Activated T-cell treated with anti-CD3 and anti-CD28 coated beads, Interleukin-2, amount 50 U/mL, for 24 hours (primary cell): ENCODE measurements around the gene ONECUT3.
A peak's percentile ranks its signal among the peaks of the same experiment; 100 is the strongest.

Source experiments
- DNase-seq: peaks from one replicate; pipeline ENCODE4 v3.0.0-alpha.2; 2020
- H3K27ac Mint-ChIP-seq: 2 replicates; pipeline ENCODE4 v1.8.0; 2020; ENCODE audit warnings: mild to moderate bottlenecking, mixed read lengths
- H3K27me3 Mint-ChIP-seq: 2 replicates; pipeline ENCODE4 v1.8.0; 2020; ENCODE audit warnings: mixed read lengths
- H3K36me3 Mint-ChIP-seq: 2 replicates; pipeline ENCODE4 v1.8.0; 2020; ENCODE audit warnings: low read depth, mixed read lengths
- H3K4me1 Mint-ChIP-seq: 2 replicates; pipeline ENCODE4 v1.8.0; 2020; ENCODE audit warnings: low read depth, mixed read lengths
- H3K4me3 Mint-ChIP-seq: 2 replicates; pipeline ENCODE4 v1.8.0; 2020; ENCODE audit warnings: mild to moderate bottlenecking, moderate library complexity, mixed read lengths
- H3K9me3 Mint-ChIP-seq: 2 replicates; pipeline ENCODE4 v1.8.0; 2020; ENCODE audit warnings: mixed read lengths

Gene ONECUT3

DNA sequence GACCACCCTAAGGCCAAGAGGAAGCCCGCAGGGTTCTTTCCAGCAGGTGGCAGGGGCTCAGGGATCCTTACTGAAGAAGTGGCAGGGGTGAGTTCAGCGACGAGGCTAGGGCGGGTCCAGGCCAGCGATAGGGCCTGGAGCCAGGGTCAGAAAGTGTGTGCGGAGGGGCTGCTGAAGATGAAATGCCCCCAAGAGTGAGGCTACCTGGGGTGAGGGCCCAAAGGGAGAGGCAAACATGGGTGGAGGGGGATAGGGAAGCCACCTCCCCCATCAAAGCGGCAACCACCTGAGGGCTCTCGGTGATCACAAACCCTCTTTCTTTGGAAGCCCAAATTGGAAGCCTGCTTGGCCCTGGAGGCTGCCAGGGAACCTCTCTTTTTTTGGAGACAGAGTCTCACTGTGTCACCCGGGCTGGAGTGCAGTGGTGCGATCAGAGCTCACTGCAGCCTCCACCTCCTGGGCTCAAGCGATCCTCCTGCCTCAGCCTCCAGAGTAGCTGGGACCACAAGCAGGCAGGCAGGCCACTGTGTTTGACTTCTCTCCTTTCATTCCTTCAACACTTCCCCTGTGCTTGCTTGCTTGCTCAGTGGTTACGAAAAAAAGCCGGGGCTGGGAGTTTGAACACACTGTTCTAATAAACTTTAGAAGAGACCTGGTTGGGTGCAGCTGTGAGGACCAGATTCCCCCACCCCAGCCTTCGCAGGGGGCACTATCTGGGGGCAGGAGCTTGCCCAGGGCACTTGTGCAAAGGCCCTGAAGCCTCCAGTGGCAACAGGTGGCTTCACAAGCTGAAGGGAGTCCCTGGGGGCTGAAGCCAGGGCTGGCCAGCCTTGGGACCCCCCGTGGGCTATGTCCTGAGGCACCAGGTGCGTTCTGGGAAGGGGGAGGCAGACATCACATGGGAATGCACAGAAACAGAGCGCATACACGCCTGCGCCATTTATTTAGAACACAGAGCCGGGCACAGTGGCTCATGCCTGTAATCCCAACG, 60.2 kb downstream of the ONECUT3 start:
- peaks cover 32% of the 10 kb centered on the region for H3K36me3 Mint-ChIP-seq
- H3K27me3 Mint-ChIP-seq: no peaks in the 10 kb centered on the region
- H3K4me3 Mint-ChIP-seq: peak overlapping the region; percentile 80
- no peaks in the 10 kb centered on the region for H3K9me3 Mint-ChIP-seq
- peak overlapping the region; percentile 91 for H3K27ac Mint-ChIP-seq
- peaks cover 19% of the 10 kb centered on the region for H3K4me1 Mint-ChIP-seq
- DNase-seq: no peak

DNA sequence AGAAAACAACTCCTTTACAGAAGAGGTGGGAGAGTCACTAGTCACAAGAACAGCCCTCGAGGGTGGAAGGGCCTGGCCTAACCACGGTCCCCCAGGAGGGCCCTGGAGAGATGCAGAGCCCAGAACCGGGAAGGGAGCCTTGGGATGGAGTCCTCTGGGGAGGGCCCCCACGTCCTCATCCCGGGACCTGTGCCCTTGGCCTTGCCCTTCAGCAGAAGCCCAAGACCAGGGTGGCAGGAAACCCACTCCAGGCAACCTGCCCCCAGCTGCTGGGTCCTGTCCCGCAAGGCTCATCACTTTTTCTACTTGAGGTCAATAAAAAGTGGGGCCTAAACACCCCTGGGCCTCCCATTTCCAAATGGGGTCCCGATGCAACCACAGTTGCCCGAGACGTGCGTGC, 61.1 kb downstream of the ONECUT3 start:
- DNase-seq: no peak
- H3K4me1 Mint-ChIP-seq: peaks cover 19% of the 10 kb centered on the region
- no peaks in the 10 kb centered on the region for H3K9me3 Mint-ChIP-seq
- no peaks in the 10 kb centered on the region for H3K27me3 Mint-ChIP-seq
- no peak overlapping the region for H3K4me3 Mint-ChIP-seq
- no peak overlapping the region for H3K27ac Mint-ChIP-seq
- peaks cover 37% of the 10 kb centered on the region for H3K36me3 Mint-ChIP-seq

DNA sequence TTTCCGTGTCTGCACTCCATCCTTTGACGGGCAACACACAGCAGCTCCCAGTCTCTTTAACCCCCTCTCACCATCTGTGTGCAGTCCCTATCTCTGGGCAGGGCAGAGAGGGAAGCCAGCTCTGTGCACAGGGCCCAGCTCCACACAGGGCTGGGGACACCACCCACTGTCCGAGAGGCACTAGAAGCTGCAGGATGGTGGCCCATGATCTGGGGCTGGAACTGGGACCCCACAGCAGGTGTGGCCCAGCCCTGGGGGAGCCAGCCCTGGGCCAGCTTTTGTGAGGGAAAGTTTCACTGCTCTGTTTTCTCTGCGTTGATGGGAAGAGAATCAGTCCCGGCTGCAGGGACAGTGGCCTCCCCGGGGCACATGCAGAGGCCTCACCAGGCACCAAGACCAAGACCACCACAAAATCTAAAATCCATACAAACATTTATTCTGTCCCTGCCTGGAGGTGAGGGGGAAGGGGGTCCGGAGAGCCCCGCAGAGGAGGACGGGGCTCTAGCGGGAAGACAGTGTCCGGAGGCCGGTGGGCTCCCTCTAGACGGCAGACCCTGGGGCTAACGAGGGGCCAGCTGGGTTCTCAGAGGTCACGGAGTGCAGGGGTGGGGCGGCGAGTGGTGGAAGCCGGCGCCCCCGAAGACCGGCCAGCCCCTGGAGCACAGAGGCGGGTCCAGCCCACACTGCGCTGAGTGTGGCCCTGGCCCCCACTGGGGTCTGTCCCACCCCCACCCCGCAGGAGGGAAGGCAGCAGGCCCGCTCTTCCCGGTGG, 61.7 kb downstream of the ONECUT3 start:
- DNase-seq: no peak
- H3K27ac Mint-ChIP-seq: no peak overlapping the region
- no peaks in the 10 kb centered on the region for H3K27me3 Mint-ChIP-seq
- H3K4me1 Mint-ChIP-seq: peaks cover 19% of the 10 kb centered on the region
- no peaks in the 10 kb centered on the region for H3K9me3 Mint-ChIP-seq
- H3K4me3 Mint-ChIP-seq: no peak overlapping the region
- peaks cover 39% of the 10 kb centered on the region for H3K36me3 Mint-ChIP-seq

DNA sequence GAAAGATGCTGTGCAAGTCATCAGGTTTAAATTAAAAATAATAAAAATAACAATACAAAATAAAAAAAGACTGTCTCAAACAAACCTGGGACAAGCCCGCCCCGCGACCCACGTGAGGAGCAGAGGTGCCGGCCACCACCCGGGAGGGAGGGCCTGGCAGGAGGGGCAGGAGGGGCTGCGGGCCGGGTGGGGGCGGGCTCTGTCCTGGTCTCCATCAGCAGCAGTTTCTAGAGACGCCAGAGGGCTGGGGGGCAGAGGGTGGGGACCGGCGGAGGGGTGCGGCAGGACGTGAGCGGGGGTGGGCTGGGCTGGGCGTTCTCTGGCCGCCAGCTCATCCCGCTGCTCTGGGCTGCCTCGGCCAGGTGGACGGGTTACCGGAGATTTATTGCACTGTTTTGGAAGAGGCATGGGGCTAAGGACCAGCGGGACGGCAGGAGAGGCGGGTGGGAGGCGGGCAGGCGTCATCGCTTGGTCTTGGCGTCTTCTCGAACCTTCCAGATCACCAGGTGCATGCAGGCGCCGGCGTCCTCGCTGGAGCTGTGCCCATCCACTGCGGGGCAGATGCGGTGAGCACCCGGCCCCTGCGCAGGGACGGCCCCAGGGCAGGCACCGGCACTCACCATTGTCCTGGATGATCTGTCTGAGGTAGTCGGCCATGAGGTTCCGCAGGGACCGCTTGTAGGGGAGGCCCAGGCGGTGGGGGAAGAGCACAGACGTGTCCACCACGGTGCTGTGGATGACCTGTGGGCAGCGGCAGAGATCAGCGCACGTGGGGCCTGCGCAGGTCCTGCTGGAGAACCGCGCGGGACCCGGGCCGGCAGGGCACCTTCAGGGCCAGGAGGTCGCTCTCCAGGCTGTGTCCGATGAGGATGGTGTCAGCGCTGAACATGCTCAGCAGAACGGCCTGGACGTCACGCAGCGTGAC, 62.6 kb downstream of the ONECUT3 start:
- Mint-ChIP-seq H3K36me3 (peaks cover 47% of the 10 kb centered on the region), H3K27ac (no peak overlapping the region), H3K9me3 (no peaks in the 10 kb centered on the region), H3K4me1 (peaks cover 19% of the 10 kb centered on the region), H3K27me3 (no peaks in the 10 kb centered on the region), H3K4me3 (no peak overlapping the region)
- DNase-seq: no peak

DNA sequence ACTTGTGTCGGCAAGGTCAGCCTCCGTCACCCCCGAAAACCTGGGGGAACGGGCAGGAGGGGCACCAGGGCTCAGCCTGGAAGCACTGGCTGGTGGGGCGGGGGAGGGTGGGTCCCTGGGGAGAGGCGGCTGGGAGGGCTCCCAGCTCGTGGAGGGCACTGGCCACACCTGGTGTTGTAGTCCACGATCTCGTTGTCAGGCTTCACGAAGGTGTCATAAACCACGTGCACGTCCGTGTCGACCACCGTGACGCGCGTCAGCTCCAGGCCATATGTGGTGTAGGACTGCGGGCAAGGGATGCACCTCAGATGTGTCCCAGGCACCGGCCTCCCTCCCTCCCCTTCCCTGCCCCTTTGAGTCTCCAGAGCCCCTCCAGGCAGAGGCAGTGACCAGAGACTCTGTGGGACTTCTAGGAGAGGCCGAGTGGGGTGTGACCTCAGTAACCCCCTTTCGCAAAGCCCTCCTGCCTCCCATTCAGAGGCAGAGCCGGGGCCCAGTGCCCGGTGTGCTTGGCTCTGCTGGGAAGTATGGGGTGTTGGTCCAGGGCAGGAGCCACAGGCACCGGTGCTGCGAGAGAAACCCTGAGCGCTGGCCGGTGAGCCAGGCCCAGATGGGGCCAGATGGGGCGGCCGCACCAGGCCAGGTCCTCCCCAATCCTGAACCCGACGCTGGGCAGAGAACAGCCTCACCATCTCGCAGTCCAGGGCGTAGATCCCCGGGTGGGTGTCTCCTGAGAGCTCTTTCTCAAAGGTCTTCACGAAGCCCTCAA, 63.4 kb downstream of the ONECUT3 start:
- Mint-ChIP-seq H3K4me3 (no peak overlapping the region), H3K27ac (no peak overlapping the region), H3K9me3 (no peaks in the 10 kb centered on the region), H3K36me3 (peaks cover 56% of the 10 kb centered on the region), H3K27me3 (no peaks in the 10 kb centered on the region), H3K4me1 (peaks cover 14% of the 10 kb centered on the region)
- no peak for DNase-seq

DNA sequence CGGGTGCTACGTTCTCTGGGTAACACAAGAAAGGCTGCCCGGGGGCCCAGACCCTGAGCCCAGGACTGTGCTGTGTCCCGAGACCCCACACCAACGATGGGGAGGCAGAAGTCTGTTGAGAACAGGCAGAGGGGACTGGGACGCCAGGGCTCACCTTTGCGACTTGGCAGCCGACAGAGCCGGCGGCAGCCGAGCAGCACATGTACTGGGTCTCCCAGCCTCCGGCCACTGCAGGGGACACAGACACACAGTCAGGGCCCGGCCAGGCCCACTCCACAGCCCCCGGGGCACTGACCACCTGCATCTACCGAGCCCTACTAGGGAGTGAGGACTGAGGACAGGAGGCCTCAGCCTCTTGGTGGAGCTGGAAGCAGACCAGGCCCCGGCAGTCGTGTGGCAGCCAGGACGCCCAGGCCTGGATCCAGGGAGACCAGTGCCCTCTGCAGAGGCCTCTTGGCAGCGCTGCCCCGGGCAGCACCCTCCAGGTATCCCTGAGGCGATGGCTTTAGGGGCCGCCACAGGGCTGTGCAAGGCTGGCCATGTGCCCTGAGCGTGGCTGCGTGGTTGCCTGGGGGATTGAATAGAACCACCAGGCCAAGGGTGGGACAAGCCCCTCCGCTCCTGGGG, 64.4 kb downstream of the ONECUT3 start:
- no peak for DNase-seq
- no peak overlapping the region for H3K4me3 Mint-ChIP-seq
- H3K4me1 Mint-ChIP-seq: peaks cover 10% of the 10 kb centered on the region
- H3K27ac Mint-ChIP-seq: no peak overlapping the region
- H3K27me3 Mint-ChIP-seq: no peaks in the 10 kb centered on the region
- peaks cover 65% of the 10 kb centered on the region for H3K36me3 Mint-ChIP-seq
- H3K9me3 Mint-ChIP-seq: no peaks in the 10 kb centered on the region

DNA sequence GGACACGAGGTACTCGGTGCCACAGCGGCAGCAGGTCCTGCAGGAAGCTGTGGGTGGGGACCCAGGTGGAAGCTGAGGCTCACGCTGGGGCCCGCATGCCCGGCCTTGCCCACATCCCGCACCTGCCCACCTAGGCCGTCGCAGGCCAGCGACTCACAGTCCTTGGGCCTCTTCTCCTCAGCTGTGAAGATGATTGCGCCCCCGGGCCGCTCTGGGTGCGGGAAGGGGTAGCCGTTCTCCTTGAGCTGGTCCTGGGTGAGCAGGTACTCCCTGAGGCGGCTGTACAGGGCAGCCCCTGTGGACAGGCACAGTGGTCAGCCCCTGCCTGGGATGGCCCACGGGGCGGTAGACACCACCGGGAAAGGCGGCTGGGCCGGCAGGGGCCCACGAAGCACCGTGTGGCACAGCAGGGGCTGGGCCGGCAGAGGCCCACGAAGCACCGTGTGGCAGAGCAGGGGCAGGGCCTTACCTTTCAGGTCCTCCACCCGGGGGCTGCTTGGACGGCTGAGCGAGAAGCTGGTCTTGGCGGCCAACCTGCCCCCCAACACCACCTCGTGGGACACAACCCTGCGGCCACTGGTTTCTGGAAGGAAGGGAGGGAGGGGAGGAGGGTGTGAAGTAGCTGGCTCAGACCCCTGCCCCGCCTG, 65.4 kb downstream of the ONECUT3 start:
- Mint-ChIP-seq H3K4me3 (no peak overlapping the region), H3K27ac (no peak overlapping the region), H3K9me3 (no peaks in the 10 kb centered on the region), H3K27me3 (no peaks in the 10 kb centered on the region), H3K36me3 (peaks cover 72% of the 10 kb centered on the region), H3K4me1 (peaks cover 2% of the 10 kb centered on the region)
- no peak for DNase-seq

DNA sequence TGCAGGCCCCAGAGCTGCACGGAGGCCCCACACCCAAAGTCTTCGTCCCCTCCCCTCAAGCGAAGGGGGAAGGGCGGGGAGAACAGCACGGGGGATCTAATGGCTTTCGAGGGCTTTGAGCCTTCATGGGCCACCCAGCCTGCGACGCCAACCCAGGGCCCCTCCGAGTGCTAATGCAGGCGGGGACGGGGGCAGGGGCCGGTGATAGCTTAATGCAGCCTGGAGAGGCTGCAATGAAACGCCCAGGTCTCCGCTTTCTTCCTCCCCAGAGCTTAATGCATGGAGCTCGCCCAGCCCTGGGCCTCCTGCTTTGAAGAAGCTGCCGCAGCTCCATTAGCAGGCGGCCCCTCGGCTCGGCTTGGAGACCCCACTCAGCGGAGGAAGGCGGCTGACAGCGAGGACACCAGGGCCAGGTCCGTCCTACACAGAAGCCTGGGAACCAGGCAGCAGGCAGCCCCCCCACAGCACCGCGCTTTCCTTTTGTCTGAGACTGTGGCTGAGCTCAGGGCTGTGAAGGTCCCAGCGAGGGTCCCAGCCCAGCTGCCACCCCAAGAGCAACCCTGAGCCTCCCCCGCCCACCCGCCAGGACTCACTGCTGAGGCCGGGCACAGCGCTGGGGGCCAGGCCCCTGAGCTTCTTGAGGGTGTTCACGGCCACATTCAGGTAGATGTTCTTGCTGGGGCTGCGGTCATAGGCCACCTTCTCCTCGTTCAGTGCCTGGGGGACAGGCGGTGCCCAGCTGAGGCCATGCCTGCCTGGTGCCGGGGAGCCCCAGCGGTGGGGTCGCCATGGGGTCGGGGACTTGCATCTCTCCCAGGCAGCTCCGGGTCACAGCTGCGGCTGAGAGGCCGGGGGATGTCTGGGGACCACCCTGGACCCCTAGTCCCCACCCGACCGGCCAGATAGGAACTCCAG, 66.3 kb downstream of the ONECUT3 start:
- H3K27ac Mint-ChIP-seq: no peak overlapping the region
- peaks cover 81% of the 10 kb centered on the region for H3K36me3 Mint-ChIP-seq
- no peaks in the 10 kb centered on the region for H3K9me3 Mint-ChIP-seq
- DNase-seq: no peak
- H3K27me3 Mint-ChIP-seq: no peaks in the 10 kb centered on the region
- H3K4me1 Mint-ChIP-seq: no peaks in the 10 kb centered on the region
- no peak overlapping the region for H3K4me3 Mint-ChIP-seq

DNA sequence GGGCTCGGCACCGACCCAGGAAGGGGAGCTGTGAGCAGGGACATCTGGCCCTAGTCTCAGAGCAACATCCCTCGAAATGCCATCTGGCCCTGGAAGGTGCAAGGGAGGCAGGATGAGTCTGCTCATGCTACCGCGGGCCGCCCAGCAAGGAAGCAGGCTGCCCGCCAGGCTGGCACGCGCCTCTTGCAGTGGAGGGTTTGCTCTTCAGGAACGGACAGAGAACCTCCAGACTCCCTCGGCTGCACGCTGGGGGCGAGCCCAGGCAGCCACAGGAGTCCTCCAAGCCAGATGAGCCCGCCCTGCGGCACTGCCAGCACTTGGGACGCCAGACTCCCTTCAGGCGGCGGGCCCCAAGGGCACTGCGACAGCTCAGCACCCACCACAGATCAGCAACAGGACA, 68.9 kb downstream of the ONECUT3 start:
- Mint-ChIP-seq H3K36me3 (peaks cover 71% of the 10 kb centered on the region), H3K27ac (no peak overlapping the region)

DNA sequence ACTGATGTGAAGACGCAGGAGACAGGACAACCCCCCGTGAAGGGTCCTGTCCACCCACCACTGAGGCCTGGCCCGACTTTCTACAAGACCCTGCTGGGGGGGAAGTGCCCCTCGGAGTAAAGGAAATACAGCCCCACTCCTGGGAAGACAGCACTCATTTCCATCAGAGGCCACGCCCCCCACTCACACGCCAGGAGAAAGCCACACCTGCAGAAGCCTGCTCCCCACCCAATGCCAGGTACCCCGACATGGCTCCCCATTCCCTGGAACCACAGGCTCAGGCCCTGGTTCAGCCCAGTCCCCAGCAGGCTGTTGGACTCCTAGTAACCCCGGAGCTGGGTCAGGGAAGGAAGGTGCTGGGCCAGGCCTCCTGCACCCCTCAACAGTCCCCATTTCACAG, 69.7 kb downstream of the ONECUT3 start:
- Mint-ChIP-seq H3K9me3 (no peaks in the 10 kb centered on the region), H3K36me3 (peaks cover 63% of the 10 kb centered on the region), H3K4me3 (no peak overlapping the region), H3K27me3 (no peaks in the 10 kb centered on the region), H3K4me1 (peaks cover 4% of the 10 kb centered on the region), H3K27ac (no peak overlapping the region)
- DNase-seq: no peak

More for the DNA sequence above, 68.9 kb downstream of the ONECUT3 start:
- Mint-ChIP-seq H3K4me1 (peaks cover 4% of the 10 kb centered on the region), H3K27me3 (no peaks in the 10 kb centered on the region), H3K9me3 (no peaks in the 10 kb centered on the region), H3K4me3 (no peak overlapping the region)
- DNase-seq: no peak

DNA sequence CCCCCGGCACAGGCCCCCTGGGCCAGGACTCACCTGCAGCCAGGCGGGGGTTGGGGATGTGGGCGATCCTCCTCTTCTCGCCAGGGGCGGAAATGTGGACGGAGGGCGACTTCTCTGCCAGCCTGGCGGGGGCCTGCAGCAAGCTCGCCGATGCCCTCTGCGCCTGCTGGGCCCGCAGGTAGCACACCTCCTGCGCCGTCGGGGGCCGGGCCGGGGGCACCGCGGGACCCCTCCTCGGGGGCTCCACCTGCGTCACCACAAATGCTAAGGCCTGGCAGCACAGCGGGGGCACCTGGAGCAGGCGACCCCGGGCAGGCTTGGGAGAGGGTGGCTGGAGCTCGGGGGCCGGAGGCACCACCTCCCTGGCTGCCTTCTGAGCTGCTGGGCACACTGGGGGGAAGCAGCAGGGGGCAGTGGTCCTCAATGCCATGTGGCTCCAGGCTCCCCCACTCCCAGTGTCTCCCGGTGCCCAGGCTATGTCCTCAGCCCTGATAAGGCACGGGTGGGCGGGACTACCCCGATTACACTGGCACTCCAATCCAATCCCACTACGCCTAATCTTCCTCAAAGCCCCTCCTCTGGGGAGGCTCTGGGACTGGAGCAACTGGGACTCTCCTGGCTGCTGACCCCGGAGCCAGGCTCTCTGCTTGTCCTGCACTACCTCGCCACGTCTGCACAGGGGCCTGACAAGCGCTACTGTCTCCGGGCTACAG, 70.4 kb downstream of the ONECUT3 start:
- H3K4me1 Mint-ChIP-seq: peaks cover 4% of the 10 kb centered on the region
- H3K36me3 Mint-ChIP-seq: peaks cover 57% of the 10 kb centered on the region
- no peak overlapping the region for H3K4me3 Mint-ChIP-seq
- H3K9me3 Mint-ChIP-seq: no peaks in the 10 kb centered on the region
- no peak for DNase-seq
- H3K27ac Mint-ChIP-seq: no peak overlapping the region
- H3K27me3 Mint-ChIP-seq: no peaks in the 10 kb centered on the region

DNA sequence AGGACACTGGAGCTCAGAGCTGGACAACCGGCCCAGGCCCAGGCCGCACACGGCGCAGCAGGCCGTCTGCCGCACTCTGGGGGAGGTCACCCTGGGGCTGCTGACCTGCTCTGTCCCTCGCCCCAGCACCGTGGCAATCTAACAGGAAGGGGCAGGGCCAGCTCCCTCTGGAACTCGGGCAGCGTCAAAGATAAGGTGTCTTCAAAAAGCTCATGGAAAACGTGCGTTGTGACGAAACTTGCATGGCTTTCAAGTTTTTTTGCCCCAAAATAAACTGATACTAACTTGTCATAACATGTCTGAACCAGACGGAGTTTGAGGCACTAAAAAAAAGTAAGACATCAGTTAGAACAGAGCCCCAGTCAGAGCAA, 70.9 kb downstream of the ONECUT3 start:
- Mint-ChIP-seq H3K4me3 (no peak overlapping the region), H3K36me3 (peaks cover 58% of the 10 kb centered on the region), H3K4me1 (peaks cover 4% of the 10 kb centered on the region), H3K27ac (no peak overlapping the region), H3K9me3 (no peaks in the 10 kb centered on the region), H3K27me3 (no peaks in the 10 kb centered on the region)
- DNase-seq: no peak
